ENCODE data around the gene ANKS1A. TPM values are rescaled to one million over a fixed set of nuclear protein-coding genes. Genes with fewer than 3 reads are reported as not detected.

ANKS1A gene
- total RNA-seq, 1 donor from 2014 or later, result 7.3 TPM

Other genes starting within 250 kb of the ANKS1A start
- 65.4 and 67.2 TPM in 2 replicates for gene ILRUN, start 192.5 kb upstream of the ANKS1A start, total RNA-seq
- gene SNRPC, start 131.8 kb upstream of the ANKS1A start, total RNA-seq, result 185 TPM in 2 replicates
- 17.0 and 18.3 TPM in 2 replicates for gene BLTP3A, start 97.2 kb upstream of the ANKS1A start, total RNA-seq
- gene TAF11, start 1.2 kb upstream of the ANKS1A start, total RNA-seq, result 37.3 and 40.3 TPM in 2 replicates

Measured in activated CD4-positive, alpha-beta T cell treated with anti-CD3 and anti-CD28 coated beads, Interleukin-2, amount 10 ng/mL, durations not matched to agents 24 days and 14 days (primary cell).